ENCODE measurements around the gene COL6A5.

The COL6A5 gene

DNA sequence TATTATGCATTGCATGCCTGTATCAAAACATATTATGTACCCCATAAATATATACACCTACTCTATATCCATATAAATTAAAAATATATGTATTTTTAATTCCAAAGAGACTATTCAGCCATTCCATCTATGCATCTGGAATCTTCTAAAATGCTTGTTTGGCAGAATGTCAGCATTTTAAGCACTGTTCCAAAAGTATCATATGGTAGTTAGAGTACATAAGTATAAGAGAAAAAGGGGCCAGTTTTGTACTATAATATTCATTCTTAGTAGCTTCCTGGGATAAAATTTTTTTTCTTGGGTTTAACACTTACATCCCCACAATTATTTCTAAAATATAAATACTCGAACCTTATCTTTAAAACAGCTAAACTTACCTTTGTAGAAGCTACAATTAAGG is 111.1 kb downstream of the COL6A5 start:
- no peak for FAIRE-seq

DNA sequence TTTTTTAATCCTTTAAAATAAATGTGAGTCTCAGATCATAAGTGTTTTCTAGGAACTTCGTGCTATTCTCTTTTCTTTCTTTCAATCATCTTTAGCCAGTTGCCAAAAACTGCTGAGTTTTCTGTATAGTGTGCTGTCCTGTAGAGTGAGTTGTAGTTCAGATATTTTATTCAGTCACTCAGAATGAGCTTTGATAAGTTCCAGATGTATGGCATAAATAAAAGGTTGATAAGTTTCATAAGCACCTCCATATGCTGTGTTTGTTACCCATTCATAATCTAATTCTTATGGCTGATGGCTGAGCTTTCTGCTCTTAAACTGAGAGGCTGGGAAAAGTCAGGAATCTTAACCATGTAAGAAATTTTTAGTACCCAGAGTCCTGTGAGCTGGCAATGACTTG is 112.2 kb downstream of the COL6A5 start:
- no peak for FAIRE-seq

DNA sequence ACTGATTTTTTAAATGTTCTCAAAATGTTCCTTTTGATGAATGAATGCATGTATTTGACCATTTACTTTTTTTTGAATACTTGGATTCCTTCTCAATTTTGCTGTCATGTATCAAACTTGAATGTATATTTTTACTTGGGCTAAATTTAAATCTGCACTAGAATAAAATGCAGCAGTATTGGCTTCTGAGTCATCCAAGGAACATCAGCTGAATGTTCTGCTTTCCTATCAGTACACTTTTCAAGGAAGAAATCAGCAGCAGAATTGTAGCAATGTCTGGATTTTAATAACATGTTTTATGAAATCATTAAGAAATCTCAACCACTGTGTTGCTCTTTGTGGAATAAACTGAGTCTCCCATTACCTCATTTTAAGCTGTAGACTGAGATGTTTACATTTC is 114.5 kb downstream of the COL6A5 start:
- FAIRE-seq, result no peak

DNA sequence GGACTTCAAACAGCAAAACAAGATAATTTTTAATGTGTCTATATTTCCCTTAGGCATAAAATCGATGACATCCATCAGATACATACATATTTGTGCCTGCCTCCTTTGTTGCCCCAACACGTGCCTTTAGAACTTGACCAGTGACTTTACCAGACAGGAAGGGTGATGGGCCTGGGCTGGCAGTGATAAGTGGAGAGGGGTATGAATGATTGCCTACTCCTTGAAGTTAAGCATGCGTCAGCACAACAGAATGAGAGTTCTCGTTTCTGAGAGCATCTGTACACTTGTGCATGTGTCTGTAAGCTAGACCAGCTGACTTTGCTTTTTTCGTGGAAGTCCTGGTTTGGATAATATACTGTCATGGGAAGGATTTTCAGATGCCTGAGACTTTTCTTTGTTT is 116.6 kb downstream of the COL6A5 start:
- FAIRE-seq, result no peak

DNA sequence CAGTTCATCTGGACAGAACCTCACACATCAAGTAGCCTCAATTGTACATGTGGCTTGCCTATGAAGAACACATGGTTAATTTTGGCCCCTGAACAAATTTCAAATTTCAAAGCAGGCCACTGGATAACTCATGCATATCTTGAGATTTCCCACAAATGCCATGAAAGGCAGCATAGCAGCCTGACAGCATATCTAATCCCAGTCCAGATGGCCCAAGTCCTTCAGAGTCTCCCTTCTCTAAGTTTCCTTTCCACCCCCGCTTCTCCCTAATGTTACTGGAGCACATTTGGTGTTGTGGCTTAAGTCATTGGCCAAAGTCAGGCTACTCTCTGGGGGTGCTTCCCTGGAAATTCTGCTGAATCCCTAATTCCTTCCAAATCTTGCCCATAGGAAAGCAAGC is 117.7 kb downstream of the COL6A5 start:
- FAIRE-seq, result no peak

DNA sequence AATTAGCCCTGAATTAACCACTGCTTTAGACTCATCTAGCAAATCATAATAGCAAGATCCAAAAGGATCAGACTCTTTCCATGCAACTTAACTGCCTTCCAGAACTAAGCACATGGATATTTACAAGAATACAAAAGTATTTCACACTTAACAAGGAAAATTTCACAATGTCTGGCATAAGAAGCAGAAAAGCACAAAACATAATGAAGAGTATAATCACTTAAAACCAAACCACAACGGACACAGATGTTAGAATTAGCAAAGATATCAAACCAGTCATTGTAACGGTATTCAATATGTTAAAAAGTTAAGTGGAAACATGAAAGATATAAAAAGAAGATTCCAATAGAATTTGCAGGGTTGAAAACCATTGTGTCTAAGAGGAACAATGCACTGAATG is 120.0 kb downstream of the COL6A5 start:
- FAIRE-seq, result no peak

DNA sequence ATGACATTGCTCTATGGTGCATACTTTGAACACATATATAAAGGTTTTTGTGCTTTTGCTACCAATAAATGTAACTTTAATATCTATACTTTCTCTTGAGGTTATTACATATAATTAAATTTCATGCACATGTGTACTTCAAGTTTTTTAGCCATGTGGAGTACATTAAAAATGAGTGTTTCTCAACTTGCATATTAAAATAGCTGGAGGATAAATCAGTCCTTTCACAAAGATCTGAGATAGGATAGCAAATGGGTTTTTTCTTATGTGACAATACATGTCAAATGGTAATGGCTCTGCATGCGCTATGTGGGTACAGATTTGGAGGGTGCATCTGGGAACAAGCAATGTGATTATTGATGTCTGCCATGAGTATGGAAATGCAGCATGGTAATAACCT is 122.8 kb downstream of the COL6A5 start:
- FAIRE-seq, result no peak

DNA sequence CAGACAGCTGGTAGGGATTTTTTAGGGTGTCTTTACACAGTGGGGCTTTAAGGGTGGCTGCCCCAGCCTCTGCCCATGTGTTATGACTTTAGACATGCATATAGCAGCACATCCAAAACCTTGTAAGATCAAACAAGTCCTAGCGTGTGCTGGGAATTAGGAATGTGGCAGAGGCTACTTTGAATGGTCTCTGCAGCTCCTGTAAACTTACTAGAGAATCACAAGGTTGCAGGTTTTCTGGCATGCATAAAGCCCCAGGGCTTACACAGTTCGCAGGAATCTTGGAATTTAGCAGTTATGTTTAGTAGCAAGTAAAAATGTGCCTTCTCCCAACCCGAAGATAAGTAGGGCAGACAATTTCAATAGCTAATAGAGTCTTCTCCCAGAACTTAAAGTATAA is 124.7 kb downstream of the COL6A5 start:
- no peak for FAIRE-seq

DNA sequence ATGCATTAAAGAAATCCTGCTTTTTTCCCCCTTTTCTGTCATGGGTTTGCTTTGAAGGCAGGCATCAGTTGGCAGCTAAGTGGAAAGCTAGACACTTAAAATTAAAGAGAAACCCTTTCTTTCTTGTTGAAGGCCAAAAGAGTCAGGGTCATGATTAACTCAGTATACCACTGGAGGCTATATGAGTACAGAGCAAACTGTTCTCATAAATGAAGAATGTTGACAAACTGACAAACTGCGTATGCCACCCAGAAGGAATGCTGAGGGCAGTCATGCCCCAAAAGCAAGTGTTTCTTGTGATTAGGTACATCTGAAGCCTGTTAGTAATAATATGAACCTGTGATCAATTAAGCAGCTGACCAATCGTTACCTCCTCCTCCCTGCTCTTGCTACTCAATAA is 127.9 kb downstream of the COL6A5 start:
- FAIRE-seq, result no peak

DNA sequence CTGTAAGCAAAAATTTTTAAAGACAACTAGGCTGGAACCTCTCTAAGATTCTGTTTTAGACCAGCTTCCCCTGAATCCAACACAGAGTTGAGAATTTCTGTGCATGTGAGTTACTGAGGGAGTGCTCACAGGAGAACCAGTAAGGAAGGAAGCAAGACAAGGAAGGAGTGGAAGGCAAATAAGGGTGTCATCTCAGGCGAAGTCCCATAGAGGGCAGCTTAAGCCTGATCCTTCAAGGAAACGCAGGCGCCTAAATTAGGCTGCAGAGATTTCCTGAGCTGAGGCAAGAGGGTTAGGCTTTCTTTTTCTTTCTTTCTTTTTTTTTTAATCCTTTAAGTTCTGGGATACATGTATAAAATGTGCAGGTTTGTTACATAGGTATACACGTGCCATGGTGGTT is 135.3 kb downstream of the COL6A5 start:
- FAIRE-seq, result no peak

DNA sequence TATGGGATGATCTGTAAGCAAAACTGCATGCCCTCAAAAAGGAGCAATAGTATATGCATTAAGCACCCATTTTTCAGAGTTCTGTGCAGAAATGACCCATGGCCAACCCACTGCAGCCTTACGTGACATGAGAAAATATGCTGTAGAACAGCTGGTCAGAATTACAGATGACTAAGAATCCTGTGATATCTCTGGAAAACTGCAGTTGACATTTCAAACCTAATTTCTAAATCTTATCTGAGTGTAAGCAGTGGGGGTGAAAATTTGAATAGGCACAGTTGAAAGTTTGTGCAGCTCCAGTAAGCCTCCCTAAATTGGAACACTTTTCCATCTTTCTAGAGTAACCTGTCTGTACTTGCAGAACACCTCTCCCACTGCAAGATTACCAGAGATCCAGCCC is 142.8 kb downstream of the COL6A5 start:
- FAIRE-seq, result no peak

DNA sequence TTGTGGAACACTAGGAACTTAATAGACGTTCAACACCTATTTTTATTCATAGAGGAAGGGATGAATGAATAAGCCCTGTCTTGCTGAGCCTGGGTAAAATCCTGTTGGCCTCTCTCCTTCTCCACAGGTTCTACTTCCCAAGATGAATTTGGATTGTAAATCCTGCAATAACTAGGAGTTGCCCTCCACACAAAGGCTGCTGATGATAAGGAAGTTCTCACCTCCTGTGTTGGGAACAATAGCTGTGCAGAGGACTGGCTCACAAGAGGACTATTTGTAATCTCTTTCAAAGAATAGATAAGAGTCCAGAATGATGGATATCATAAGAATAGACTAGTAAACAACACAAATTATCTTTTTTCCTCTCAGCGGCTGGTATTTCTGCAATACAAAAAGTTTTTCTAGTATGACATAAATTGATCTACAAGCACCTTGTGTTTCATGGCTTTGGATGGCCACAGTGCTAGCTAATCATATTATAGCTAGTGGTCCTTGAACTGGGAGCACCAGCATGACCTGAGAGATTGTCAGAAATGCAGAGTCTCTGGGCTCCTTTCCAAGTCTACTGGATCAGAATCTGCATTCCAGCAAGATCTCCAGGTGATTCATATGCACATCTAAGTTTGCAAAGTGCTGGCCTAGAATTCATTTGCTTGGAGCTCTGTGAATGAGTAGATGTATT is 143.4 kb downstream of the COL6A5 start:
- no peak for FAIRE-seq

DNA sequence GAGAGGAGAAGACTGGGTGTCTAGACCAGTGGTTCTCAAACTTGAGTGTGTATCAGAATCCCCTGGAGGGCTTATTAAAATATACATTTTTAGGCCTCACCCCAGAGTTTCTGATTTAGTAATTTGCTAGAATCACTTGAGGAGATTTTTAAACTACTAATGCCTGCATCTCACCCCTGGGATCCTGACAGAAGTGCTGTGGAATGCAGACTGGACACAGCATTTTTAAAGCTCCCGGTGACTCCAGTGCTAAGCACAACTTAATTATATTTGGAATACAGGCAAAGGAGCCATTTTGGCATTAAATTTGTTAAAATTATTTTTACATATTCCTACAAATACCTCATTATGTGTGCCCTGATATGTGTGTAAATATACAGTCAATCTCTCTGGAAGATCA is 144.8 kb downstream of the COL6A5 start:
- no peak for FAIRE-seq

DNA sequence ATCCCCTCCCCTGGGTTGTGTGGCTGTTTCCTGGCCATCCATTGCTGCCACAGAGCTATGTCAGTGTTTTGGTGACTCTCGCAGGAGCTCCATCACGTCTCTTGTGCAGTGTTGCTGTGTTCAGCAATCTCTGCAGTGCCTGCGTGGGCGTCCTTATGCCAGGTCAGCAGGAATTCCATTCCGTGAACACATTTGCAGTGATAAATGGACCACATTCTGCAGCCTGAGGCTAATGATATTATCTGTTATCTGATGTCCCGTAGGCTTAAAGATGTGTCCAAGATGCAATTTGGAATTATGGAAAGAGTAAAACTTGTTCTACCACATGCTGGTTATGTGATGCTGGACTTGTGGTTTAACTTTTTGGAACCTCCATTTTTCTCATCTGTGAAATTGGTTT is 146.0 kb downstream of the COL6A5 start:
- no peak for FAIRE-seq

DNA sequence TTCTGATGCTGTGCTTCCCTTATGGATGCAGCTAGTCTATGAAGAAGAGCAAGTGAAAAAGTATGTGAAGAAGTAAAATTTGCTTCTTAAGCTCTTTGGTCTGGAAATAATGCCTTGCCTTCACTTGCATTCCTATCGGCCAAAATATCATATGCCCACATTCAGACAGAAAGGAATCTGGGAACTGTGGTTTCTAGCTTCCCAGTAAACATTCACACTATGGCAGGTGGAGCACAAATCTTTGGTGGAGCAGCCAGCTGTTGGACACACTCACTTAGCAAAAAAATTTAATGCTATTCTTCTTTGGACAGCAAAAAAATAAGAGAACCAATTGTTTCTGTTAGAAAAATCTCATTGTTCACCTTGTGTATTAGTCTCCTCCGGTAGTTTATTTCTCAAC is 159.2 kb downstream of the COL6A5 start:
- FAIRE-seq, result no peak

DNA sequence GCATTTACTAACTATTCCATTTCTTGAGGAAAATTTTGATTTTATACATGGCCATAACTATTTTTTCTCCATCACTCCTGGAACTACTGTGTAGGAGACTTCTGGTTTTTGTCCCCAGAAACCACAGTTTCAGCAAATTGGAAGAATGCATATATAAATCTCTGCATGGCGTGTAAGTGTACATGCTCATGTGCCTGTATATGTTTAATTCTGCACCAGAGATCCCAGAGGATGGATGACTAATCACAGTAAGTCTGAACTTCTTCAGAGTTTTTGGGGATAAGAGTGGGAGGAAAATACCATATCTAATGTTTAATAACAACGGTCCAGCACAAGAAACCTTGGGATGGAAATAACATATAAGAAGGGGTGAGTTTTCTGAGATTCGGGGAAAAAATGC is 160.6 kb downstream of the COL6A5 start:
- no peak for FAIRE-seq

DNA sequence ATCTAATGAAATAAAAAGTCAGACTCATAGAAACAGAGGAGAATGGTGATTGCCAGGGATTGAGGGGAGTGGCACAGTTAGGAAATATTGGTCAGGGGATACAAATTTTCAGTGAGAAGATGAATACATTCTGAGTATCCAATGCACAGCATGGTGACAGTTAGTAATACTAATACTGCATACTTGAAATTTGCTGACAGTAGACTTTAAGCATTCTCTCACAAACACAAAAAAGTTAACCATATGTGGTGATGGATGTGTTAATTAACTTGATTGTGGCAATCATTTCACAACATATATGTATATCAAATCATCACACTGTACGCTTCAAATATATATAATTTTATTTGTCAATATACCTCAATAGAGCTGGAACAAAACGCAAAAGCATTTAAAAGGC is 162.3 kb downstream of the COL6A5 start:
- no peak for FAIRE-seq

DNA sequence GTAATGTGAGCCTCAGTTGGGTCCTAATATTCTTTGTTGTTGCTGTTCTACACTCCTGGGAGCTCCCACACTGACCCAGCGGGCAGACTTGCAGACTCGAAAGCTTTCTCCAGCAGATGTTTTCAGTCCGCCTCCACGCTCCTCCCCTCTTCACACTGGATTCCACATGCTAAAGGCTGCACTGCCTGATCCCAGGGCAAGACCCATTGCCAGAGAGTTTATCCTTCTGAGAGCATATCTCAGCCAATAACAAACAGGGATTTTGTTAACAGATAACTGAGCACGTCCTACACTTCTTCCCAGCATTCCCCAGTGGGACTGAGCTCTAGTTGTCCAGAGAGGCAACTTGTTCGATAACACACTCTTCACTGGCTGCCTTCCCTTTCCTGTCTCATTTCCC is 163.5 kb downstream of the COL6A5 start:
- FAIRE-seq, result no peak

DNA sequence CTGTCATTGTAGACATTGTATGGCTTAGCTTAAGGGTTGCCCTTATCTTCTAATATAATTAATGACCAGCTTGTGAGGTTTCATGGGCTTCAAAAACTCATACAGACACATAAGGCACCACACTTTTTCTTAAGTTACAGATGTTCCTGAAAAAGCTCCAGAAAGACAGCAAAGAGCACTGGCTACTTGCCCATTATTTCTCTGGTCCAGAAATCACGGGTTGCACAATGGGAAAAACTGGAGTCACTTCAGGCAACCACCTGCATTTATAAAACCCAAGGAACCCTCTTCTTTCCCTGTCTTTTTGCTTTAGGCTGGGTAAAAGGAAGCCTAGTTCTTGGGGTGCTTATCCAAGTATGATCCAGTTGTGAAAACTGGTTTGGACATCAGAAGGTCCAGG is 169.2 kb downstream of the COL6A5 start:
- no peak for FAIRE-seq

DNA sequence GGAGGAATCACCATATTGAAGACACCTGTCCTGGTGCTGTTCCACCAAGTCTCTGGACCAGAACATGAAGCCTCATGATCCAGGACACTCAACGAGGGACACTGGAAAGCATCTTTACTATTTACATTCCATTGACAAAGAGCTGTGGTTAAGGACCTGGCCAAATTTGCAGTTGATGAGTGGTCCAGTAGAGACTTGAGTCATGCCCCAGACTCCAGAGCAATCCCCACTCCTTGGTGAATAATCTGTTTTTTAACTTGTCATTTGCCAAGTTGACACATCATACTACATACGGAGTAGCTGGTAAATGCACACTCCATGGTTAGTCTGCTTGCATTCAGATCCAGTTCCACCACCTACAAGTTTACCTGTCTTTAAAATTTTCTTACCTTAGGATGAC is 170.3 kb downstream of the COL6A5 start:
- FAIRE-seq, result no peak

DNA sequence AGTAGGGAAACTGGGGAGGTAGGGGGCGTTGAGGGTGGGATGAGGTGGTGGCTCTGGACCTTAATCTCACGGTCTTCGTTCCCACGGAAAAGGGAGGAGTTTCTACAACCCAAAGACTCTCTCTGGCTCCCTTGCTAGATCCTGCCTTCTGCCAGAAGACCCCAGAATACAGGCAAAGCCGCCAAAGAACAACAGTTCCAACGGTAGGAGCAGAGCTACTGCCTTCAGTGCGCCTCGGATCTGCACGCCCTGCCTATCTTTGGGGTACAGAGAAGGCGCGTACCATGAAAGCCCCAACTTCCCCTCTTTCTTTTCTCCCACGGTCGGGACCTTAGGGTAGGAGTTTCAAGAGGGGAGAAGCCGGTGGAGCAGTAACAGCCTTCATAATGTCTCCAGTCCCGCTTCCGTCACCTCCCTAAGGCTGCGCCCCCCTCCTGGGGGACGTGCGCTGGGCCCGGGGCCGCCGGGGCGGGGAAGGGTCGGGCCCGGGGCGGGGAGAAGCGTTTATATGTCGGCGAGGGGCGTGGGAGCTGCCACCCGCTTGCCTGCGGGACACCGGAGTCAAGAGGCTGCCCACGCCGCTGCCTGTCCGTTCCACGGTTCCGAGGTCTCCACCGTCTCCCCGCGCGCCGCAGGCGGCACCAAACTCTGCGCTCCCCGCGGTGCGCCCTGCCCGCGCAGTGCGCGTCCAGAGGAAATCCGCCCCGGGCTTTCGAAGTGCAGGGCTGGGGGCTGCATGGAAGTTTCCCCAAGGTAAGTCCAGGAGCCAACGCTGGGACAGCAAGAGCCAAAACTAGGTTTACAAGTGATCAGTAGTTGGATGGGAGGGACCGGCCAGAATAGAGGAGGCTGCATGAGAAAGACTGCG is 171.4 kb downstream of the COL6A5 start, which contains the start of gene COL6A6:
Gene COL6A6, plus strand, starts transcription at position 533 of the 868 bp plus-strand sequence. CDS start 43,188 bp downstream, outside the sequence.
- FAIRE-seq, result no peak

DNA sequence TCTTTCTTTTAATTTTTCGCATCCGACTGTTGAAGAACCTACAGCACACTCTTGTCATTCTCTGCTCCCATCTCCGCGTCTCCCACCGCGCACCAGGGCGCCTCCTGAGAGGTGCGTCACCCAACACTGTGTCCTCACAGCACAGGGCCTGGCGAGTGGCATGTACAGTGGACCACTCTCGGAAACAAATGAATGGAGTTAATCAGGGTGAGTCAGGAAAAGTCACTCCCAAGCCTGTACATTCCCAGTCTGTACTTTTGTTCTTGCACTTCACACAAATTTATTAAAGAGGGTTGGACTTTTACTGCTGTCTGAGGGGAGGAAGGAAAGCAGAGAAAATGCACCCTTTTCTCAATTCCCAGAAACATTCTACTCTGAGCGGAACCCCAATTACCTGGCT is 172.1 kb downstream of the COL6A5 start:
- no peak for FAIRE-seq

DNA sequence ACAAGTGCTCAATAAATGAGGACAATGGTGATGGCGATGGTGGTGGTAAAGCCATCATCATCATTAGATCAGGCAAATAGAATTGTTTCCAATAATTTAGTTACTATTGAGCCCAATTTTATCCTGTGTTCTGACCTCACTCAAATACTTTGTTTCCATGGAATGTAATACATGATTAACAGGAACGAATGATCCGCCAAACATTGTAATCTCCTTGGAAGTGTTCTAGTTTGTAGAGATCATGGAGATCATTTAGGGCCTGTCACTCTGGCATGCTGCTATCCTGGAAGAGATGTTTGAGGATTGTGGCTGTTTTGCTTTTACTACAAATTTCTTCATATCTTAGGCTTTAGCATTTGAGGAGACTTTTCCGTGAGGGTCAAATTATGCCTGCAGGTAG is 174.3 kb downstream of the COL6A5 start:
- FAIRE-seq, result no peak

DNA sequence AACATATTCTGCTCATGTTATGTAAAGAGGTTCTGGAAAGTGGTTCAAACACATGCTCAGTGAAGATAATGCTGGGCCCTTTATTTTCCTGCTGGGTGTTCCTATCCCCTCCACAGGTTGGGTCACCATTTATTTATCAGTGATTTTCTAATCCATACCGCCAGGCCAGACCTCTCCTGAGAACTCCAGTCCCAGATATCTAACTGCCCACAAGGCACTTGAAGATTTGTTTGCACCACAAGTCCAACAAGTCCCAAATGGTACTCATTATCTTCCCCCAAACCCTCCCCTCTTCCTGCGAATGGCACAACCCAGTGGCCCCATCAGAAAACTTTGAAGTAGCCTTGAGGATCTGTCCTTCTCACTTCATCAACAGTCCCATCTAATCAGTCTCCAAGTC is 176.9 kb downstream of the COL6A5 start:
- no peak for FAIRE-seq

DNA sequence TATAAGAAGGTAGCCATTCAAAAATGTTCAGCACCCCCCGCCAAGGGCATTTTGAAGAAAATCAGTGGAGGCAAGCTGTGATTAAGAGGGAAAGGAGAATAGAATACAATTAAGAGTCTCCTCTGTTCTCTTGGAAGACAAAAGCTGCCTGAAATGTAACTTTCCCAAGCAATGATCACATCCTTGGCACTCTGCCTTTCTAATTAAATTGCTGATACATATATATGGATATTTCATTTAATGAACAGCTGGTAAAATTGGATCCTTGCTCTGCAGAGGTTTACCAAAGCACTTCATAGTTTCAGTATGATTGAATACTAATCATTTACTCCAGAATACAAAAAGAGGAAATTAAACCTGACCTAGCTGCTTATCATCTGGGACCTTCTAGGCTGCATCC is 182.0 kb downstream of the COL6A5 start:
- no peak for FAIRE-seq

Measured in islet of Langerhans (tissue), 1 donor.